ENCODE data around the gene SERPINF2. TPM values are rescaled to one million over a fixed set of nuclear protein-coding genes. Genes with fewer than 3 reads are reported as not detected.
A peak's percentile ranks its signal among the peaks of the same experiment; 100 is the strongest.

SERPINF2 gene
- total and polyA plus RNA-seq, 4 donors, result 13.7 to 78.9 (median 58.0) TPM

DNA sequence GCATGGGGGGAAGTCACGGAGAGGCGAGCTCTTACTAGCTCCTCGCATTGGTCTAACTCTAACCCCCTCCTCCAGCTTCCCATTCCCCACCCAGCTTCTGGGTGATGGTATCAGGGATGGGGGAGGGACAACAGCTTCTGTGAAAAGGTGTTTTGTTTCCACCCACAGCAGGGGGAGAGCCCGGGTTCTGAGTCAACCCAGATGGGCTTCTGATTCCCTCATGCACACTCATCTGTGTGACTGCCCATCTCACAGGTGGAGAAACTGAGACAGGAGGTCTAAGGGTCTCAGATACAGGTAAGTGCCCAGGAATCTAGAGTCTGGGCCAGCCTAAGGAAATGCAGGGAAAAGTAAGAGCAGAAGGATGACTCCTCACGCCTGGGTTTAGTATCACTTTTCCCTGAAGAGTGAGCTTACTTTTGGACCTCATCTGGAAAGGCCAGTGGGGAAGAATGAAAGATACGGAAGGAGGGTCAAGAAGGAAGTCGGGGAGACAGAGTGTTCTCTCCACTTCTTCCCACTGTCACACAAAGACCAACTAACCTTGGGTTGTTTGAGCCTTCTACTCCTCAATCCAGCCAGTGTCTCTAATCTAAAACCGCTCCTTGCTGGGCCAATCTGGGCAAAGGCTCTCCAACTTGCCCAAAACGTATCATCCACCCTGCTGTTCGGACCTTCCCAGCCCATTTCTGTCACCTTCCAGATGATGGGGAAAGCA is 29.4 kb upstream of the SERPINF2 start:
- peak overlapping the region; percentile 27 to 89 for H3K27ac ChIP-seq (ENCODE audit: low read depth in 1 of 2, low read length in 1 of 2)
- DNase-seq, result no peak
- TF ChIP-seq, protein P1, sequence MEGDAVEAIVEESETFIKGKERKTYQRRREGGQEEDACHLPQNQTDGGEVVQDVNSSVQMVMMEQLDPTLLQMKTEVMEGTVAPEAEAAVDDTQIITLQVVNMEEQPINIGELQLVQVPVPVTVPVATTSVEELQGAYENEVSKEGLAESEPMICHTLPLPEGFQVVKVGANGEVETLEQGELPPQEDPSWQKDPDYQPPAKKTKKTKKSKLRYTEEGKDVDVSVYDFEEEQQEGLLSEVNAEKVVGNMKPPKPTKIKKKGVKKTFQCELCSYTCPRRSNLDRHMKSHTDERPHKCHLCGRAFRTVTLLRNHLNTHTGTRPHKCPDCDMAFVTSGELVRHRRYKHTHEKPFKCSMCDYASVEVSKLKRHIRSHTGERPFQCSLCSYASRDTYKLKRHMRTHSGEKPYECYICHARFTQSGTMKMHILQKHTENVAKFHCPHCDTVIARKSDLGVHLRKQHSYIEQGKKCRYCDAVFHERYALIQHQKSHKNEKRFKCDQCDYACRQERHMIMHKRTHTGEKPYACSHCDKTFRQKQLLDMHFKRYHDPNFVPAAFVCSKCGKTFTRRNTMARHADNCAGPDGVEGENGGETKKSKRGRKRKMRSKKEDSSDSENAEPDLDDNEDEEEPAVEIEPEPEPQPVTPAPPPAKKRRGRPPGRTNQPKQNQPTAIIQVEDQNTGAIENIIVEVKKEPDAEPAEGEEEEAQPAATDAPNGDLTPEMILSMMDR (IDR thresholded peaks at IDR 0.05; ENCODE audit: control extremely low read depth, extremely low read depth), result no peak
- no peak for ATAC-seq (ENCODE audit: insufficient read depth, low FRiP score)
- peak overlapping the region in 1 of 2 donors; percentile 35 for H3K9ac ChIP-seq (ENCODE audit: insufficient read depth in 1 of 2, low read length in 2 of 2)
- no peak overlapping the region for H3K4me3 ChIP-seq
- H3K4me1 ChIP-seq (ENCODE audit: control insufficient read depth in 5 of 5, insufficient read depth in 5 of 5, low read length in 5 of 5), result peaks cover 1 to 45% (median 17%) of the 10 kb centered on the region in 5 donors
- no peaks in the 10 kb centered on the region for H3K27me3 ChIP-seq (ENCODE audit: control insufficient read depth in 3 of 3, insufficient read depth in 3 of 3, low read length in 2 of 3)
- no peaks in the 10 kb centered on the region for H3K9me3 ChIP-seq (ENCODE audit: control insufficient read depth in 4 of 4, insufficient read depth in 3 of 4, low read length in 3 of 4)
- H3K36me3 ChIP-seq (ENCODE audit: control insufficient read depth in 4 of 4, insufficient read depth in 4 of 4, low read length in 4 of 4), result peaks cover 0 to 24% (median 7%) of the 10 kb centered on the region in 4 donors
- WGBS, 2 donors, result 76 to 78% methylated on average over 10 of the region's 10 CpGs

DNA sequence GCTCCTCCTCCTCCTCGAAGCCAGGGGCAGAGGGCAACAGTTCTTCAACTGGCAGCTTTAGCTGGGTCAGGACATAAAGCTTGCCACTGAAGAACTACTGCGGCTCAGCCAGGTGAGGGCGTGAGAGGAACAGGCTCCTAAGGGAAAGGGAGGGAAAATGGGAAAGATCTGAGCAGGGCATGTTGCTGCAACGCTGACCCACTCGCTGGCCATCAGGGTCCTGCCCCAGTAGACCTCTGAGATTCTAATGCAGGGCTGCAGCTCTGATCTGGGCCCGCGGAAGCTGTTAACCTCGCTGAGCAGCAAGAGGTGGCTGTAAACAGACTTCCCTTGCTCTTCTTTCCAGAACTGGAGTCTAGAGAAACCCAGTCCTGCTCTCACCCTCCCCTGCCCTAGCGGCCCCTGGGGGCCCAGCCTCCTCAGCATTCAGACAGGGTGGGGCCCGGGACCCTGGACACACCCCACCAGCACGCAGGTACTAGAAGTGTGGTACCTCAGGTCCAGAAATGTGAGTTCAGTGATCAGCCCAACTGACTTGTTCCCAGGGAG is 28.7 kb upstream of the SERPINF2 start:
- peaks cover 5 to 45% (median 17%) of the 10 kb centered on the region in 5 donors for H3K4me1 ChIP-seq (ENCODE audit: control insufficient read depth in 5 of 5, insufficient read depth in 5 of 5, low read length in 5 of 5)
- DNase-seq (peak; percentile 69 to 78 (median 70)), ATAC-seq (ENCODE audit: insufficient read depth, low FRiP score) (no peak)
- peak overlapping the region in 1 of 2 donors; percentile 35 for H3K9ac ChIP-seq (ENCODE audit: insufficient read depth in 1 of 2, low read length in 2 of 2)
- peak overlapping the region; percentile 23 for H3K4me3 ChIP-seq
- peaks cover 0 to 24% (median 7%) of the 10 kb centered on the region in 4 donors for H3K36me3 ChIP-seq (ENCODE audit: control insufficient read depth in 4 of 4, insufficient read depth in 4 of 4, low read length in 4 of 4)
- H3K9me3 ChIP-seq (ENCODE audit: control insufficient read depth in 4 of 4, insufficient read depth in 3 of 4, low read length in 3 of 4), result no peaks in the 10 kb centered on the region
- H3K27ac ChIP-seq (ENCODE audit: low read depth in 1 of 2, low read length in 1 of 2), result peak overlapping the region; percentile 82 to 89
- 8 to 16% methylated on average over 11 of the region's 11 CpGs for whole genome bisulfite sequencing, 2 donors
- no peaks in the 10 kb centered on the region for H3K27me3 ChIP-seq (ENCODE audit: control insufficient read depth in 3 of 3, insufficient read depth in 3 of 3, low read length in 2 of 3)
- TF ChIP-seq, protein P1 (IDR thresholded peaks at IDR 0.05; ENCODE audit: control extremely low read depth, extremely low read depth), result no peak

DNA sequence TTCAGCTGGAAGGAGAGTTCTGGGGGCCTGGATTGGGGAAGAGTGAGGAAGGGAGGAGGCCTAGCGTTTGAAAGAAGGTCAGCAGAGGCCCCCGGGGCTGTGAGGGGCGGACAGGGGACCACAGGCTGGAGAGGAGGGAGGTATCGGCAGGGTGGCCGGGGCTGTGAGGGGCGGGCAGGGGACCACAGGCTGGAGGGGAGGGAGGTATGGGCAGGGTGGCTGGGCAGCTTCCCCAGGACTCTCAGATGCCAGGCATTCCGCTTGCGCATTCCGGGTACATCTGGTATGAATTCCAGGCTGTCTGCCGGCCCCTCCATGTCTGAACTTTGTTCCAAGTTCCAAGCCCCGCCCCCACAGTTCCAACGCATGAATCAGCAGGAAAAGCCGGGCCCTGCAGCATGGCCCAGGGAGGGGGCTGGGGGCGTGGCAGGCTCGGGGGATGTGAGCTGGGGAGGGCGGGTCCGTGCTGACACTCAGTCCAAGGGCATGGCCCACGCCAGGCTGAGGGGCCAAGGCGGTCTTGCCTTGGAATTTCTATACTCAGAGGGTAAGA is 28.2 kb upstream of the SERPINF2 start:
- Histone ChIP-seq H3K4me1 (ENCODE audit: control insufficient read depth in 5 of 5, insufficient read depth in 5 of 5, low read length in 5 of 5) (peaks cover 5 to 42% (median 16%) of the 10 kb centered on the region in 5 donors), H3K27ac (ENCODE audit: low read depth in 1 of 2, low read length in 1 of 2) (peak overlapping the region; percentile 96 to 99), H3K9me3 (ENCODE audit: control insufficient read depth in 4 of 4, insufficient read depth in 3 of 4, low read length in 3 of 4) (no peaks in the 10 kb centered on the region), H3K9ac (ENCODE audit: insufficient read depth in 1 of 2, low read length in 2 of 2) (no peak overlapping the region), H3K27me3 (ENCODE audit: control insufficient read depth in 3 of 3, insufficient read depth in 3 of 3, low read length in 2 of 3) (no peaks in the 10 kb centered on the region), H3K36me3 (ENCODE audit: control insufficient read depth in 4 of 4, insufficient read depth in 4 of 4, low read length in 4 of 4) (peaks cover 0 to 24% (median 7%) of the 10 kb centered on the region in 4 donors), H3K4me3 (peak overlapping the region; percentile 90)
- DNase-seq, result peak; percentile 95 to 97 (median 96)
- TF ChIP-seq, protein P1 (IDR thresholded peaks at IDR 0.05; ENCODE audit: control extremely low read depth, extremely low read depth), result no peak
- WGBS, 2 donors, result 2 to 8% methylated on average over 19 of the region's 19 CpGs
- ATAC-seq (ENCODE audit: insufficient read depth, low FRiP score), result peak; percentile 25
